H9 (cell line): Measurements from ENCODE around the gene PAPOLA. TPM values are rescaled to one million over a fixed set of nuclear protein-coding genes. Genes with fewer than 3 reads are reported as not detected.

Experiments used
- DNase-seq: peaks from one replicate; pipeline ENCODE4 v3.0.0-alpha.2; 2017
- H2AFZ ChIP-seq: one replicate; pipeline ENCODE4 v1.6.1; 2013; ENCODE audit warnings: mild to moderate bottlenecking, low read length, control low read depth, moderate library complexity
- H2AK5ac ChIP-seq: 2 replicates; pipeline ENCODE4 v1.6.1; 2013; ENCODE audit warnings: low read length, control low read depth, mixed read lengths; ENCODE audit not compliant: insufficient read length
- H2BK120ac ChIP-seq: one replicate; pipeline ENCODE4 v1.6.1; 2013; ENCODE audit warnings: low read depth, mild to moderate bottlenecking, low read length, control low read depth, inconsistent platforms; ENCODE audit not compliant: poor library complexity, severe bottlenecking
- H2BK12ac ChIP-seq: 2 replicates; pipeline ENCODE4 v1.6.1; 2013; ENCODE audit warnings: low read length, control low read depth, mixed read lengths, low read depth; ENCODE audit not compliant: insufficient read length
- H2BK15ac ChIP-seq: 2 replicates; pipeline ENCODE4 v1.6.1; 2013; ENCODE audit warnings: low read depth, low read length, control low read depth
- H2BK20ac ChIP-seq: one replicate; pipeline ENCODE4 v1.6.1; 2013; ENCODE audit warnings: low read depth, mild to moderate bottlenecking, low read length, control low read depth, inconsistent platforms; ENCODE audit not compliant: poor library complexity, severe bottlenecking
- H2BK5ac ChIP-seq: 2 replicates; pipeline ENCODE4 v1.6.1; 2013; ENCODE audit warnings: low read length, control low read depth, mixed read lengths; ENCODE audit not compliant: insufficient read length
- H3K14ac ChIP-seq: 2 replicates; pipeline ENCODE4 v1.6.1; 2013; ENCODE audit warnings: low read length, control low read depth; ENCODE audit not compliant: insufficient read depth
- H3K18ac ChIP-seq: 2 replicates; pipeline ENCODE4 v1.6.1; 2013; ENCODE audit warnings: low read depth, mild to moderate bottlenecking, mixed read lengths, low read length, control low read depth; ENCODE audit not compliant: insufficient read length
- H3K23ac ChIP-seq: 2 replicates; pipeline ENCODE4 v1.6.1; 2013; ENCODE audit warnings: low read length, control low read depth, mixed read lengths, low read depth; ENCODE audit not compliant: insufficient read length
- H3K23me2 ChIP-seq: 2 replicates; pipeline ENCODE4 v1.6.1; 2013; ENCODE audit warnings: low read depth, mild to moderate bottlenecking, mixed read lengths, low read length, control low read depth; ENCODE audit not compliant: insufficient read length, poor library complexity, severe bottlenecking
- H3K27ac ChIP-seq: 2 replicates; pipeline ENCODE4 v1.5.1; 2013; ENCODE audit warnings: low read length, control low read depth, mixed read lengths, low read depth; ENCODE audit not compliant: insufficient read length
- H3K27me3 ChIP-seq: 2 replicates; pipeline ENCODE4 v1.6.1; 2013; ENCODE audit warnings: low read length, control low read depth, inconsistent platforms; ENCODE audit not compliant: insufficient read depth
- H3K4ac ChIP-seq: 2 replicates; pipeline ENCODE4 v1.6.1; 2013; ENCODE audit warnings: low read depth, mild to moderate bottlenecking, control low read depth, inconsistent platforms, low read length, moderate library complexity
- H3K4me1 ChIP-seq: 2 replicates; pipeline ENCODE4 v1.6.1; 2013; ENCODE audit warnings: low read length, control low read depth, inconsistent platforms; ENCODE audit not compliant: insufficient read depth
- H3K4me2 ChIP-seq: 2 replicates; pipeline ENCODE4 v1.6.1; 2013; ENCODE audit warnings: low read length, control low read depth, mixed read lengths; ENCODE audit not compliant: insufficient read length, insufficient read depth
- H3K56ac ChIP-seq: 2 replicates; pipeline ENCODE4 v1.6.1; 2013; ENCODE audit warnings: low read depth, mild to moderate bottlenecking, mixed read lengths, low read length, control low read depth; ENCODE audit not compliant: insufficient read length
- H3K79me1 ChIP-seq: 2 replicates; pipeline ENCODE4 v1.6.1; 2013; ENCODE audit warnings: low read depth, mild to moderate bottlenecking, moderate library complexity, low read length, control low read depth, inconsistent platforms; ENCODE audit not compliant: insufficient read depth, poor library complexity, severe bottlenecking
- H3K79me2 ChIP-seq: 2 replicates; pipeline ENCODE4 v1.6.1; 2013; ENCODE audit warnings: low read length, control low read depth, inconsistent platforms; ENCODE audit not compliant: insufficient read depth
- H3K9ac ChIP-seq: 2 replicates; pipeline ENCODE4 v1.6.1; 2013; ENCODE audit warnings: low read length, control low read depth, mixed read lengths; ENCODE audit not compliant: insufficient read length; ENCODE audit errors: extremely low read depth
- H3K9me3 ChIP-seq: one replicate; pipeline ENCODE4 v1.6.1; 2013; ENCODE audit warnings: low read depth, low read length, inconsistent platforms; ENCODE audit not compliant: control insufficient read depth
- H3T11ph ChIP-seq: one replicate; pipeline ENCODE4 v1.6.1; 2013; ENCODE audit warnings: mild to moderate bottlenecking, low read length, control low read depth, inconsistent platforms
- H4K20me1 ChIP-seq: one replicate; pipeline ENCODE4 v1.6.1; 2013; ENCODE audit not compliant: control insufficient read depth, insufficient read length, insufficient read depth
- H4K5ac ChIP-seq: 2 replicates; pipeline ENCODE4 v1.6.1; 2013; ENCODE audit warnings: low read depth, mild to moderate bottlenecking, mixed read lengths, low read length, control low read depth; ENCODE audit not compliant: insufficient read length
- H4K8ac ChIP-seq: replicated peaks from 2 replicates; pipeline ENCODE4 v1.6.1; 2013; ENCODE audit warnings: low read length, control low read depth, mixed read lengths, low read depth; ENCODE audit not compliant: insufficient read length
- H4K91ac ChIP-seq: 2 replicates; pipeline ENCODE4 v1.6.1; 2013; ENCODE audit warnings: low read depth, mild to moderate bottlenecking, moderate library complexity, mixed read lengths, low read length, control low read depth; ENCODE audit not compliant: insufficient read length
- H3K27ac Mint-ChIP-seq, 3 experiments: 2 replicates in 2 of 3; 3 replicates in 1 of 3; pipeline ENCODE4 v1.8.0; 2020 to 2021; ENCODE audit warnings: mixed read lengths in 3 of 3, mild to moderate bottlenecking in 1 of 3, moderate library complexity in 1 of 3
- H3K27me3 Mint-ChIP-seq: 2 replicates; pipeline ENCODE4 v1.8.0; 2021; ENCODE audit warnings: low read depth, mild to moderate bottlenecking, moderate library complexity, mixed read lengths
- H3K36me3 Mint-ChIP-seq, 3 experiments: 2 replicates in 2 of 3; 3 replicates in 1 of 3; pipeline ENCODE4 v1.8.0; 2020 to 2021; ENCODE audit warnings: low read depth in 3 of 3, mixed read lengths in 3 of 3; ENCODE audit not compliant: insufficient read depth in 1 of 3
- H3K4me1 Mint-ChIP-seq, 2 experiments: 2 replicates each; pipeline ENCODE4 v1.8.0; 2020; ENCODE audit warnings: mixed read lengths in 2 of 2
- H3K4me3 Mint-ChIP-seq, 2 experiments: 2 replicates in 1 of 2; 3 replicates in 1 of 2; pipeline ENCODE4 v1.8.0; 2020 to 2021; ENCODE audit warnings: mild to moderate bottlenecking in 2 of 2, mixed read lengths in 2 of 2, moderate library complexity in 1 of 2
- H3K9me3 Mint-ChIP-seq, 2 experiments: 2 replicates in 1 of 2; 3 replicates in 1 of 2; pipeline ENCODE4 v1.8.0; 2020; ENCODE audit warnings: mild to moderate bottlenecking in 2 of 2, mixed read lengths in 2 of 2, moderate library complexity in 1 of 2
- CTCF ChIP-seq: fragments of 200-600 bp; sonication (generic); conservative IDR thresholded peaks from 3 replicates; pipeline ENCODE4 v1.8.0; 2021; ENCODE audit warnings: antibody characterized with exemption, mild to moderate bottlenecking
- WGBS: extraction: QIAGEN DNeasy Blood & Tissue Kit; methylation state at CpG from one replicate; pipeline ENCODE4 v1.1.7; 2013; ENCODE audit warnings: missing lambda C conversion rate, low lambda C conversion rate, mixed read lengths; ENCODE audit not compliant: insufficient read length; ENCODE audit errors: extremely low coverage; 5-methylcytosine and 5-hydroxymethylcytosine counted together
- total RNA-seq: library from RNA; stranded (reverse); gene quantifications from 2 replicates; pipeline ENCODE4 v1.2.1, GENCODE V29; 2021

Gene PAPOLA
- total RNA-seq, 1 experiment from 2014 or later = 188 TPM

DNA sequence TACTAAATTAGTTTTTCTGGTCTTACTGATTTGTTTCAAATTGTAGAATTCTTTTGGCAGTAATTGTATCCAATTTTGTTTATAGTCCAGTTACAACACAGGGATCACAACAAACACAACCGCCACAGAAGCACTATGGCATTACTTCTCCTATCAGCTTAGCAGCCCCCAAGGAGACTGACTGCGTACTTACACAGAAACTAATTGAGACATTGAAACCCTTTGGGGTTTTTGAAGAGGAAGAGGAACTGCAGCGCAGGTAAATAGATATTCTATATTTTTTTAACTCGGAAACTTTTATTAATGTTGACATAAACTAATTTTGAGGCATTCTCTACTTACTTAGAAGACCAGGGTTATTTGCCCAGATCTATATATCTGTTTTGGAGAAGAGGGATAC, 17.8 kb downstream of the PAPOLA start:
- Histone ChIP-seq H2BK15ac (no peak overlapping the region), H3K4ac (no peak overlapping the region), H3K23ac (no peak overlapping the region), H4K8ac (no peak overlapping the region), H3K9me3 (no peaks in the 10 kb centered on the region), H3K14ac (no peak overlapping the region), H4K91ac (no peak overlapping the region), H4K20me1 (no peaks in the 10 kb centered on the region), H3K9ac (no peak overlapping the region), H3K4me1 (peaks cover 2% of the 10 kb centered on the region; the same call in 1 of the 2 replicates), H3K23me2 (no peaks in the 10 kb centered on the region), H2BK120ac (no peak overlapping the region), H2BK20ac (no peak overlapping the region), H2BK5ac (no peak overlapping the region), H3K18ac (no peak overlapping the region), H3K27ac (no peak overlapping the region), H3K27me3 (no peaks in the 10 kb centered on the region), H3K56ac (no peak overlapping the region), H3K79me1 (peaks cover 17% of the 10 kb centered on the region), H3K4me2 (no peak overlapping the region), H3K79me2 (peaks cover 25% of the 10 kb centered on the region; the same call in 1 of the 2 replicates), H3T11ph (no peak overlapping the region), H4K5ac (no peak overlapping the region), H2AK5ac (no peak overlapping the region), H2BK12ac (no peak overlapping the region), H2AFZ (no peak overlapping the region)
- Mint-ChIP-seq H3K4me3 (no peak overlapping the region), H3K4me1 (peaks cover 21 to 27% of the 10 kb centered on the region in 2 experiments), H3K9me3 (no peaks in the 10 kb centered on the region), H3K27ac (peak overlapping the region in 1 of 3 experiments; percentile 68; a peak in 1 of 7 replicates), H3K27me3 (no peaks in the 10 kb centered on the region), H3K36me3 (peaks cover 7 to 30% (median 25%) of the 10 kb centered on the region in 3 experiments; a peak in 6 of 7 replicates)
- no peak for TF ChIP-seq CTCF
- no peak for DNase-seq
- no CpG with 5 or more reads among the region's 4 CpGs for WGBS
